Astrocyte (in vitro differentiated cells and primary cell): Measurements from ENCODE around the gene CNTRL. TPM values are rescaled to one million over a fixed set of nuclear protein-coding genes. Genes with fewer than 3 reads are reported as not detected.

Experiments
- DNase-seq: peaks from one replicate; pipeline ENCODE4 v3.0.0-alpha.2; 2010; ENCODE audit warnings: low read depth
- FAIRE-seq: peaks from 2 replicates; lab custom pipeline; 2011; peaks lifted over from hg19 to GRCh38; lab: Jason Lieb, UNC
- H2AFZ ChIP-seq: 2 replicates; pipeline ENCODE4 v1.6.0; 2012; ENCODE audit warnings: low read depth, low read length, inconsistent platforms
- H3K27ac ChIP-seq: 2 replicates; pipeline ENCODE4 v1.5.1; 2011; ENCODE audit warnings: low read depth, low read length, inconsistent platforms
- H3K27me3 ChIP-seq: 2 replicates; pipeline ENCODE4 v1.6.0; 2011; ENCODE audit warnings: low read length, inconsistent platforms; ENCODE audit not compliant: insufficient read depth
- H3K36me3 ChIP-seq: 2 replicates; pipeline ENCODE4 v1.5.1; 2011; ENCODE audit warnings: low read length, inconsistent platforms; ENCODE audit not compliant: insufficient read depth
- H3K4me1 ChIP-seq: 2 replicates; pipeline ENCODE4 v1.5.1; 2011; ENCODE audit warnings: low read length, inconsistent platforms; ENCODE audit not compliant: insufficient read depth
- H3K4me2 ChIP-seq: 2 replicates; pipeline ENCODE4 v1.6.0; 2012; ENCODE audit warnings: low read length, inconsistent platforms
- H3K4me3 ChIP-seq: 2 replicates; pipeline ENCODE4 v1.5.1; 2011; ENCODE audit warnings: low read depth, mild to moderate bottlenecking, low read length, inconsistent platforms; ENCODE audit not compliant: insufficient read depth
- H3K79me2 ChIP-seq: 2 replicates; pipeline ENCODE4 v1.6.0; 2012; ENCODE audit warnings: mild to moderate bottlenecking, low read length, inconsistent platforms; ENCODE audit not compliant: insufficient read depth
- H3K9ac ChIP-seq: 2 replicates; pipeline ENCODE4 v1.6.0; 2012; ENCODE audit warnings: mild to moderate bottlenecking, low read length, inconsistent platforms
- H3K9me3 ChIP-seq: 2 replicates; pipeline ENCODE4 v1.5.1; 2012; ENCODE audit warnings: low read depth, mild to moderate bottlenecking, low read length, inconsistent platforms; ENCODE audit not compliant: insufficient read depth
- H4K20me1 ChIP-seq: 2 replicates; pipeline ENCODE4 v1.6.0; 2012; ENCODE audit warnings: low read length, inconsistent platforms; ENCODE audit not compliant: insufficient read depth
- H3K27ac Mint-ChIP-seq: one replicate; pipeline ENCODE4 v1.8.0; 2021; ENCODE audit warnings: mild to moderate bottlenecking, mixed read lengths; ENCODE audit not compliant: unreplicated experiment
- H3K27me3 Mint-ChIP-seq: one replicate; pipeline ENCODE4 v1.8.0; 2021; ENCODE audit warnings: low read depth, mixed read lengths; ENCODE audit not compliant: unreplicated experiment
- H3K36me3 Mint-ChIP-seq: one replicate; pipeline ENCODE4 v1.8.0; 2021; ENCODE audit warnings: low read depth, mixed read lengths; ENCODE audit not compliant: unreplicated experiment
- H3K4me1 Mint-ChIP-seq: one replicate; pipeline ENCODE4 v1.8.0; 2021; ENCODE audit warnings: low read depth, mixed read lengths; ENCODE audit not compliant: unreplicated experiment
- H3K4me3 Mint-ChIP-seq: one replicate; pipeline ENCODE4 v1.8.0; 2021; ENCODE audit warnings: mild to moderate bottlenecking, moderate library complexity, mixed read lengths; ENCODE audit not compliant: unreplicated experiment
- H3K9me3 Mint-ChIP-seq: one replicate; pipeline ENCODE4 v1.8.0; 2021; ENCODE audit warnings: mild to moderate bottlenecking, mixed read lengths; ENCODE audit not compliant: unreplicated experiment
- EZH2 ChIP-seq: IDR thresholded peaks from 2 replicates; pipeline ENCODE4 v1.6.1; 2012; ENCODE audit warnings: mild to moderate bottlenecking, low read length, inconsistent platforms; ENCODE audit not compliant: insufficient read depth
- total RNA-seq: library from RNA; stranded (reverse); gene quantifications from 2 replicates; pipeline ENCODE4 v1.2.1, GENCODE V29; 2021
- TF ChIP-seq, protein P1 (sequence below): IDR thresholded peaks from 2 replicates; pipeline ENCODE4 v1.5.1; 2011; ENCODE audit warnings: low read depth, mild to moderate bottlenecking, inconsistent platforms, low read length, moderate library complexity; ENCODE audit not compliant: insufficient read depth

Gene CNTRL
- total RNA-seq, 1 donor from 2014 or later = 4.4 TPM

DNA sequence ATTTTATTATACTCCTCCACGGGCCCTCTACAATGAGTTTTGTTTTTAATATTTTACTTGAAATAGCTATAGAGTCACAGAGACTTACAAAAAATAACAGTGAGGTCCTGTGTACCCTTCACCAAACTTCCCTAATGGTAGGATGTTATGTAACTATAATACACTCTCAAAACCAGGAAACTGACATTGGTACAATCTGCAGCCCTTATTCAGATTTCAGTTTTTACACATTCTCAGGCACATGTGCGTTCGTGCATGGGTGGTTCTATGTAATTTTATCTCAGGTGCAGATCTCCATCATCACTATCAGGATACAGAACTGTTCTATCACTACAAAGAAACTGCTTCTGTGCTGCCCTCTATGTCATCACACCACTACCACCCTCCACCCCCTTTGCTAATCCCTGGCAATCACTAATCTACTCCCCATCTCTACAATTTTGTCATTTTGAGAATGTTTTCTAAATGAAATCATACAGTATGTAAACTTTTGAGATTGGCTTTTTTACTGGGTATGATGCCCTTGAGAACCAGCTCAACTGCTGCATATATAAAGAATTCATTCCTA lies 110.5 kb downstream of the CNTRL start:
- peaks cover 40% of the 10 kb centered on the region for H3K36me3 ChIP-seq
- H3K27me3 Mint-ChIP-seq = no peaks in the 10 kb centered on the region
- TF ChIP-seq EZH2 = no peak
- TF ChIP-seq, protein P1, sequence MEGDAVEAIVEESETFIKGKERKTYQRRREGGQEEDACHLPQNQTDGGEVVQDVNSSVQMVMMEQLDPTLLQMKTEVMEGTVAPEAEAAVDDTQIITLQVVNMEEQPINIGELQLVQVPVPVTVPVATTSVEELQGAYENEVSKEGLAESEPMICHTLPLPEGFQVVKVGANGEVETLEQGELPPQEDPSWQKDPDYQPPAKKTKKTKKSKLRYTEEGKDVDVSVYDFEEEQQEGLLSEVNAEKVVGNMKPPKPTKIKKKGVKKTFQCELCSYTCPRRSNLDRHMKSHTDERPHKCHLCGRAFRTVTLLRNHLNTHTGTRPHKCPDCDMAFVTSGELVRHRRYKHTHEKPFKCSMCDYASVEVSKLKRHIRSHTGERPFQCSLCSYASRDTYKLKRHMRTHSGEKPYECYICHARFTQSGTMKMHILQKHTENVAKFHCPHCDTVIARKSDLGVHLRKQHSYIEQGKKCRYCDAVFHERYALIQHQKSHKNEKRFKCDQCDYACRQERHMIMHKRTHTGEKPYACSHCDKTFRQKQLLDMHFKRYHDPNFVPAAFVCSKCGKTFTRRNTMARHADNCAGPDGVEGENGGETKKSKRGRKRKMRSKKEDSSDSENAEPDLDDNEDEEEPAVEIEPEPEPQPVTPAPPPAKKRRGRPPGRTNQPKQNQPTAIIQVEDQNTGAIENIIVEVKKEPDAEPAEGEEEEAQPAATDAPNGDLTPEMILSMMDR = no peak
- no peak overlapping the region for H3K9ac ChIP-seq
- DNase-seq (no peak), FAIRE-seq (no peak)
- no peak overlapping the region for H3K27ac Mint-ChIP-seq
- no peak overlapping the region for H3K4me2 ChIP-seq
- peaks cover 92% of the 10 kb centered on the region for H3K79me2 ChIP-seq
- peaks cover 6% of the 10 kb centered on the region for H3K4me1 ChIP-seq
- H4K20me1 ChIP-seq = peaks cover 77% of the 10 kb centered on the region
- H3K9me3 Mint-ChIP-seq = no peaks in the 10 kb centered on the region
- H3K4me3 Mint-ChIP-seq = no peak overlapping the region
- no peaks in the 10 kb centered on the region for H3K9me3 ChIP-seq
- peaks cover 8% of the 10 kb centered on the region for H3K36me3 Mint-ChIP-seq
- H3K27me3 ChIP-seq = no peaks in the 10 kb centered on the region
- H3K4me3 ChIP-seq = no peak overlapping the region
- H3K27ac ChIP-seq = no peak overlapping the region
- H2AFZ ChIP-seq = no peak overlapping the region
- H3K4me1 Mint-ChIP-seq = peaks cover 20% of the 10 kb centered on the region

DNA sequence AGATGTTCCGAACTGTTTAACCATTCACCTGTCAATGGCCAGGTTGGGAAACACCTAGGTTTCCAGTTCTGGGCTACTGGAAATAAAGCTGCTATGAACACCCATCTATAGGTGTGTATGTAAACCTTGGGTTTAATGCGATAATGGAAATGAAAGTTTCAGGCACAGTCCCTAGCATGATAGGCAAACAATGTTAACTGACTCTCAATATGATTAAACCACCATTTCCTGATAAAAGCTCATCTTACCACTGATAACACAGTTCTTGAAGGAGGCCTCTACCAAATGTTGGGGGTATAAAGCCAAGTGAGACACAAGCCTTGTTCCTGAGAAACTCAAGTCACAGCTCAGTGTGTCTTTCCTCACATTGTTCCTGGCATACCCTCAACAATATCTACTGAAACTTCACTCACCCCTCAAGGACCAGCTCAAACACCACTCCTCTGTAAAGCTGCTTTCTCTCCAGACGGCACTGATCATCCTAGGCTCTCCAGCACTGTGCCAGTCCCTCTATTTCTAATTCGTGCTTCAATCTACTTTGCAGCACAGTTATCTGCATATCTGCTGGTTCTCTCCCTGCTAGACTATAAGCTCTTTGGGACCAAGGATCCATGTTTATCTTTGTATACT lies 111.1 kb downstream of the CNTRL start:
- peaks cover 34% of the 10 kb centered on the region for H3K36me3 ChIP-seq
- Mint-ChIP-seq H3K4me3 (no peak overlapping the region), H3K9me3 (no peaks in the 10 kb centered on the region), H3K4me1 (peaks cover 26% of the 10 kb centered on the region), H3K27ac (no peak overlapping the region), H3K36me3 (peaks cover 7% of the 10 kb centered on the region), H3K27me3 (no peaks in the 10 kb centered on the region)
- DNase-seq (no peak), FAIRE-seq (no peak)
- no peak overlapping the region for H3K9ac ChIP-seq
- no peak overlapping the region for H3K4me3 ChIP-seq
- H3K9me3 ChIP-seq = no peaks in the 10 kb centered on the region
- H3K27ac ChIP-seq = no peak overlapping the region
- peaks cover 94% of the 10 kb centered on the region for H3K79me2 ChIP-seq
- peaks cover 6% of the 10 kb centered on the region for H3K4me1 ChIP-seq
- peaks cover 80% of the 10 kb centered on the region for H4K20me1 ChIP-seq
- H2AFZ ChIP-seq = no peak overlapping the region
- no peaks in the 10 kb centered on the region for H3K27me3 ChIP-seq
- H3K4me2 ChIP-seq = no peak overlapping the region
- no peak for TF ChIP-seq EZH2
- TF ChIP-seq, protein P1 = no peak
